ENCODE measurements around the gene TRIM43B.
"Not testable (repeated sequence)": the region's sequence is repeated elsewhere in the genome, so short reads cannot be mapped to it uniquely, and the experiment has no call there.

TRIM43B gene

GRCh38 chr2:95433973-95434372, 50.6 kb downstream of the TRIM43B start:
- not testable (repeated sequence) for DNase-seq (ENCODE audit: low spot score)

- not testable (repeated sequence) for DNase-seq (ENCODE audit: low spot score)
Observed at GRCh38 chr2:95433373-95433772, 51.2 kb downstream of the TRIM43B start.

DNA sequence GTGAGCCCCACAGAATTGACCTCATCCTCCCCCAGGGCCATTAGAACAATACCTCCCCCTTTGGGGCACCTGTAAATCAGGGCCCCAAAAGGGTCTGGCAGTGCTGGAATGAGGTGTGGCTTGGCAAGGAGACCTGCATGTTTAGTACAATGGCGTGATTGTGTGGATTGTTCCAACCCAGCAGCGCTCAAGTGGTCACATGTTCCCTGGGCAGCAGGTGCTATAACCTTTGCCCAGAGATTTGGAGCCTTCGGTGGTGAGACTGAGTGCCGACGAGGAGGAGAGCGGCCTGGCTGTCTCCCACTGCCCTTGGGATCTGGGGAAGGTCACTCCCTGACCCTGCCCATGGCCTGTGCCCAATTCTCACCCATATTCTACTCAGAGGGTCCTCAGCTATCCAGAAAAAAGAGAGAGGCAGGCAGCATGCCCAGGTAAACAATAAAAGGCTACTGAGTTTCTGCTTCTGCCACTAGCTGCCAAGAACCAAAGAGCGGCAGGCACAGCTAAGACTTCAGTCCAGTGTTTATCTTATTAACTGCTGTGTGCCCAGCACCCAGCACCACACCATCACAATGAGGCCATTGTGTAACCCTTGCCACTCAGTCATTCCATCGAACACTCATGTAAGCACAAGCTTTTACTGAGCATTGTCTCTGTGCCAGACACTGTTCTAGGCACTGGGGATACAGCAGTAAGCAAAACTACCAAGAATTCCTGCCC, 54.6 kb downstream of the TRIM43B start:
- DNase-seq (ENCODE audit: low spot score), result not testable (repeated sequence)

DNA sequence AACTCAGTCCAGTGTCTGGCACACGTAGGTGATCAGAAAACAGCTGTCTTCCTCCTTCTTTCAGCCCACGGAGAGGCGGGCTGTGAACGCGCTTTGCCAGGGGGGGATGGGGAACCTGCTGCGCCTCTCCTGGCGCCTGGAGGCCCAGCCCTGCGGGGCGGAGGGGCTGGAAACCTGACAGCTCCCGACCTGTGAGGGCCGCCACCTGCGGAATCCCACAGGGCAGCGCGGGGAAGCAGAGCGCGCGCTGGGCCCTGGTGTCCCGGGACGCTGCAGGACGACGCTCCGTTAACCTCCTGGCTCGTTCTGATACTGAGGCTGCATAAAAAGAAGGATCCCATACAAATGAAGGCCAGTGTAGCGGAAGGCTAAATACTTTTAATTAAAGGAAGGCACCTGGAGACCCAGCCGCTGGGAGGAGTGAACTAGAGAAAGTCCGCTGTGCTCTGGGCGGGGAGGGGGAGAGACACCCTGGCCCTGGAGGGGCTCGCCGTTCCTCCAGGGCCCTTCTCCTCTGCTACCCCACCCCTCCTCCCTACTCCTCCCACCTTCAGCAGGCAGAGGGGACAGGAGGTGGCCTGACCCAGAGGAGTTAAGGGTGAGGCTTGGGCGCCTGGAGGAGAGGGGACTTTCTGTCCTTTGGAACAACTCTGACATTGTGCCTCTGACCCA, 57.2 kb downstream of the TRIM43B start:
- DNase-seq (ENCODE audit: low spot score), result not testable (repeated sequence)

Measured in iPS-NIHi11 (cell line).